ENCODE results near the gene USH2A. TPM values are rescaled to one million over a fixed set of nuclear protein-coding genes. Genes with fewer than 3 reads are reported as not detected.

Gene USH2A
- polyA plus RNA-seq, 1 of the 3 experiments (the other 2 are of a cell fraction), result under 0.01 TPM

DNA sequence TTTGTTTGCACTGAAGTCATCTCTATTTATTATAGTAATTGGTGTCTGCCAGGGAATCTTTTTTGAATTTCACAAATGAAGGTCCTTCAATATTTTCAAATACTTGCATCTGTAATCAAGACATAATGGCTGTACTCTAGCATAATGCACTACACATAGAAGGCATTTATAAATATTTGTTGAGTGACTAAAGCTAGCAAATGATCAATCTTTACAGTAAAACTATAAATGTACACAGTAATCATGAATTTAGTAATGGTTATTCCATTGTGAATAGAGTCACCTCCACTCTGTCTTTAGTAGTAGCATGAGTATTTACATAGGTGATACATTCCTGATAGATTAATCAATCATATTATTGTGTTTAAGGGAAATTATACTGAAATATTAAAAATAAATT lies 119.6 kb downstream of the USH2A start:
- H3K27ac ChIP-seq (ENCODE audit: low read depth in 2 of 2, low read length in 1 of 2), result no peak overlapping the region
- TF ChIP-seq NRF1 (IDR thresholded peaks at IDR 0.05; ENCODE audit: low read depth, low read length) (no peak), TEAD4 (IDR thresholded peaks at IDR 0.05; ENCODE audit: borderline replicate concordance, insufficient read depth) (no peak), EP300 (IDR thresholded peaks at IDR 0.05; ENCODE audit: borderline replicate concordance in 1 of 2, low read depth in 1 of 2, low read length in 1 of 2) (no peak), POLR2AphosphoS5 (IDR thresholded peaks at IDR 0.05; ENCODE audit: low read depth, low read length) (no peak), YY1 (IDR thresholded peaks at IDR 0.05; ENCODE audit: low read depth) (no peak), FOXJ3 (CRISPR knock-in tag; IDR thresholded peaks at IDR 0.05) (no peak)
- TF ChIP-seq, protein P1, sequence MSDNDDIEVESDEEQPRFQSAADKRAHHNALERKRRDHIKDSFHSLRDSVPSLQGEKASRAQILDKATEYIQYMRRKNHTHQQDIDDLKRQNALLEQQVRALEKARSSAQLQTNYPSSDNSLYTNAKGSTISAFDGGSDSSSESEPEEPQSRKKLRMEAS (IDR thresholded peaks at IDR 0.05; ENCODE audit: low read depth), result no peak
- TF ChIP-seq, protein P2, sequence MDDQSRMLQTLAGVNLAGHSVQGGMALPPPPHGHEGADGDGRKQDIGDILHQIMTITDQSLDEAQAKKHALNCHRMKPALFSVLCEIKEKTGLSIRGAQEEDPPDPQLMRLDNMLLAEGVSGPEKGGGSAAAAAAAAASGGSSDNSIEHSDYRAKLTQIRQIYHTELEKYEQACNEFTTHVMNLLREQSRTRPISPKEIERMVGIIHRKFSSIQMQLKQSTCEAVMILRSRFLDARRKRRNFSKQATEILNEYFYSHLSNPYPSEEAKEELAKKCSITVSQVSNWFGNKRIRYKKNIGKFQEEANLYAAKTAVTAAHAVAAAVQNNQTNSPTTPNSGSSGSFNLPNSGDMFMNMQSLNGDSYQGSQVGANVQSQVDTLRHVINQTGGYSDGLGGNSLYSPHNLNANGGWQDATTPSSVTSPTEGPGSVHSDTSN (IDR thresholded peaks at IDR 0.05), result no peak
- no peaks in the 10 kb centered on the region for H3F3A ChIP-seq (replicated peaks; ENCODE audit: insufficient read depth)
- no peak for DNase-seq
- no peak overlapping the region for H3K4me3 ChIP-seq (ENCODE audit: low read depth in 2 of 2, low read length in 1 of 2)
- H3K9me2 ChIP-seq, result no peaks in the 10 kb centered on the region
- no peak overlapping the region for H3K9ac ChIP-seq
- POLR2A ChIA-PET, result no interaction called here
- H4K20me1 ChIP-seq (ENCODE audit: insufficient read depth), result no peaks in the 10 kb centered on the region
- no peaks in the 10 kb centered on the region for H3K9me3 ChIP-seq
- CTCF ChIA-PET, result no interaction called here
- no peaks in the 10 kb centered on the region for H3K36me3 ChIP-seq (replicated peaks in 1 of 2; ENCODE audit: control insufficient read depth in 1 of 2, insufficient read depth in 2 of 2, low read length in 1 of 2)
- H3K79me2 ChIP-seq (ENCODE audit: insufficient read depth), result no peaks in the 10 kb centered on the region
- H2AFZ ChIP-seq (ENCODE audit: low read depth), result no peak overlapping the region
- no peak overlapping the region for H3K4me2 ChIP-seq
- no peaks in the 10 kb centered on the region for H3K27me3 ChIP-seq (ENCODE audit: insufficient read depth)
- no peaks in the 10 kb centered on the region for H3K4me1 ChIP-seq (ENCODE audit: control insufficient read depth in 1 of 2, insufficient read depth in 2 of 2, low read depth in 1 of 2, low read length in 1 of 2)

DNA sequence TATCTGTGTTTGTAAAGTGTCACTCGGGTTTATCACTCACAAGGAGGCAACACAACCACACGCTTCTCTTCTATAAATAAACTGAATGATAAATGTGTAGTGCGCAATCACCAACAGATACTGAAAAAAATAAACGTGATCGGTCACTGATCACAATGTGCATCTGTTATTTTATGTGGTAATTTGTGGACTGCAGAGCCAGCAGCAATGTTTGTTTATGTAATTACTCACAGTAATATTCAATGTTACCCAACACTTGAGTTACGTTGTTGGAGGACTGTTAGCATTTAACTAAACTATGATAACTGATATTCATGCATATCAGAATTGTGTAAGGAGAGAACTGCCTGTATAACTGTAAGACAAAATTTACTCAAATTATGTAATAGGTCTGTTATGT lies 129.6 kb downstream of the USH2A start:
- WGBS (ENCODE audit: low lambda C conversion rate), result 74% methylated on average over 6 of the region's 6 CpGs
- ChIA-PET CTCF (no interaction called here), POLR2A (no interaction called here)
- no peak overlapping the region for H3K4me2 ChIP-seq
- H3K27ac ChIP-seq (ENCODE audit: low read depth in 2 of 2, low read length in 1 of 2), result no peak overlapping the region
- no peaks in the 10 kb centered on the region for H3K27me3 ChIP-seq (ENCODE audit: insufficient read depth)
- no peaks in the 10 kb centered on the region for H3K4me1 ChIP-seq (ENCODE audit: control insufficient read depth in 1 of 2, insufficient read depth in 2 of 2, low read depth in 1 of 2, low read length in 1 of 2)
- no peaks in the 10 kb centered on the region for H3F3A ChIP-seq (replicated peaks; ENCODE audit: insufficient read depth)
- H3K9me3 ChIP-seq, result no peaks in the 10 kb centered on the region
- H3K4me3 ChIP-seq (ENCODE audit: low read depth in 2 of 2, low read length in 1 of 2), result no peak overlapping the region
- TF ChIP-seq, protein P3, sequence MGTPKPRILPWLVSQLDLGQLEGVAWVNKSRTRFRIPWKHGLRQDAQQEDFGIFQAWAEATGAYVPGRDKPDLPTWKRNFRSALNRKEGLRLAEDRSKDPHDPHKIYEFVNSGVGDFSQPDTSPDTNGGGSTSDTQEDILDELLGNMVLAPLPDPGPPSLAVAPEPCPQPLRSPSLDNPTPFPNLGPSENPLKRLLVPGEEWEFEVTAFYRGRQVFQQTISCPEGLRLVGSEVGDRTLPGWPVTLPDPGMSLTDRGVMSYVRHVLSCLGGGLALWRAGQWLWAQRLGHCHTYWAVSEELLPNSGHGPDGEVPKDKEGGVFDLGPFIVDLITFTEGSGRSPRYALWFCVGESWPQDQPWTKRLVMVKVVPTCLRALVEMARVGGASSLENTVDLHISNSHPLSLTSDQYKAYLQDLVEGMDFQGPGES (IDR thresholded peaks at IDR 0.05; ENCODE audit: low read depth, low read length), result no peak
- no peaks in the 10 kb centered on the region for H3K9me2 ChIP-seq
- H3K36me3 ChIP-seq (replicated peaks in 1 of 2; ENCODE audit: control insufficient read depth in 1 of 2, insufficient read depth in 2 of 2, low read length in 1 of 2), result no peaks in the 10 kb centered on the region
- H2AFZ ChIP-seq (ENCODE audit: low read depth), result no peak overlapping the region
- no peaks in the 10 kb centered on the region for H3K79me2 ChIP-seq (ENCODE audit: insufficient read depth)
- no peaks in the 10 kb centered on the region for H4K20me1 ChIP-seq (ENCODE audit: insufficient read depth)
- no peak for DNase-seq
- H3K9ac ChIP-seq, result no peak overlapping the region

DNA sequence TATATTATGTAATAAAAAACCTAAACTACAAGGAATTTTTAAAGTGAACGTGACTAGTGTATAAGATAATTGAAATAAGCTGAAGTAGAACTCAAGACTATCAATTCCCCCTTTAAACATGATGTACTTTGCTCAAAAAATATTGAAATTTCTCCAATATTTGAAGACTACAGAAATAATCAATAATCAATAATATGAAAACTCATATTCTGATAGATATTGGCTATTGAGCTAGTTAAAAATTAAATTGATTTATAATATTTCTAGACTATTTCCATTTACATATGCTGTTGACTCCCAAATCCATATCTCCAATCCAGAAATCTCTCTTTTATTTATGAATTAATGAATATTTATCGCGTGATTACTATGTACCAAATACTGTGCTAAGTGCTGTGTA lies 133.2 kb downstream of the USH2A start:
- no peak overlapping the region for H3K9ac ChIP-seq
- H2AFZ ChIP-seq (ENCODE audit: low read depth), result no peak overlapping the region
- H3K9me2 ChIP-seq, result no peaks in the 10 kb centered on the region
- 65% methylated on average over 3 of the region's 3 CpGs for WGBS (ENCODE audit: low lambda C conversion rate)
- CTCF ChIA-PET, result no interaction called here
- H3K36me3 ChIP-seq (replicated peaks in 1 of 2; ENCODE audit: control insufficient read depth in 1 of 2, insufficient read depth in 2 of 2, low read length in 1 of 2), result no peaks in the 10 kb centered on the region
- H3F3A ChIP-seq (replicated peaks; ENCODE audit: insufficient read depth), result no peaks in the 10 kb centered on the region
- no peaks in the 10 kb centered on the region for H3K4me1 ChIP-seq (ENCODE audit: control insufficient read depth in 1 of 2, insufficient read depth in 2 of 2, low read depth in 1 of 2, low read length in 1 of 2)
- H3K4me2 ChIP-seq, result no peak overlapping the region
- no peaks in the 10 kb centered on the region for H3K79me2 ChIP-seq (ENCODE audit: insufficient read depth)
- TF ChIP-seq EP300 (IDR thresholded peaks at IDR 0.05; ENCODE audit: borderline replicate concordance in 1 of 2, low read depth in 1 of 2, low read length in 1 of 2) (no peak), TCF12 (IDR thresholded peaks at IDR 0.05) (no peak), NRF1 (IDR thresholded peaks at IDR 0.05; ENCODE audit: low read depth, low read length) (no peak), GABPA (IDR thresholded peaks at IDR 0.05; ENCODE audit: low read depth) (no peak), FOSL2 (IDR thresholded peaks at IDR 0.05; ENCODE audit: borderline replicate concordance, low read depth) (no peak), RFX5 (IDR thresholded peaks at IDR 0.05; ENCODE audit: low read length) (no peak), FOXJ3 (CRISPR knock-in tag; IDR thresholded peaks at IDR 0.05) (no peak), SMC3 (IDR thresholded peaks at IDR 0.05; ENCODE audit: low read depth, low read length) (no peak), RCOR1 (IDR thresholded peaks at IDR 0.05; ENCODE audit: low read length) (no peak)
- TF ChIP-seq, protein P4, sequence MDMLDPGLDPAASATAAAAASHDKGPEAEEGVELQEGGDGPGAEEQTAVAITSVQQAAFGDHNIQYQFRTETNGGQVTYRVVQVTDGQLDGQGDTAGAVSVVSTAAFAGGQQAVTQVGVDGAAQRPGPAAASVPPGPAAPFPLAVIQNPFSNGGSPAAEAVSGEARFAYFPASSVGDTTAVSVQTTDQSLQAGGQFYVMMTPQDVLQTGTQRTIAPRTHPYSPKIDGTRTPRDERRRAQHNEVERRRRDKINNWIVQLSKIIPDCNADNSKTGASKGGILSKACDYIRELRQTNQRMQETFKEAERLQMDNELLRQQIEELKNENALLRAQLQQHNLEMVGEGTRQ (IDR thresholded peaks at IDR 0.05; ENCODE audit: borderline replicate concordance, low read depth, low read length), result no peak
- TF ChIP-seq, protein P1 (IDR thresholded peaks at IDR 0.05; ENCODE audit: low read depth), result no peak
- no peaks in the 10 kb centered on the region for H3K27me3 ChIP-seq (ENCODE audit: insufficient read depth)
- DNase-seq, result no peak
- no peaks in the 10 kb centered on the region for H4K20me1 ChIP-seq (ENCODE audit: insufficient read depth)
- no peak overlapping the region for H3K4me3 ChIP-seq (ENCODE audit: low read depth in 2 of 2, low read length in 1 of 2)
- H3K27ac ChIP-seq (ENCODE audit: low read depth in 2 of 2, low read length in 1 of 2), result no peak overlapping the region
- POLR2A ChIA-PET, result no interaction called here
- H3K9me3 ChIP-seq, result no peaks in the 10 kb centered on the region
